RWPE2 (cell line): Measurements from ENCODE around the gene B4GALT4.

Source experiments
- ATAC-seq: fragments of 200-7000 bp; cut with Tn5 transposase; 3 replicates; pipeline ENCODE4 v1.9.1; 2021; ENCODE audit warnings: low read depth
- DNase-seq: peaks from one replicate; pipeline ENCODE4 v3.0.0-alpha.2; 2020; ENCODE audit warnings: low spot score
- H3K27ac ChIP-seq: fragments of 450-650 bp; 2 replicates; pipeline ENCODE4 v1.5.1; 2017; ENCODE audit warnings: mild to moderate bottlenecking; ENCODE audit not compliant: poor library complexity, severe bottlenecking
- H3K27me3 ChIP-seq: fragments of 250-450 bp; sonication (Bioruptor Pico); 2 replicates; pipeline ENCODE4 v1.5.1; 2021; ENCODE audit warnings: mild to moderate bottlenecking, moderate library complexity; ENCODE audit not compliant: insufficient read depth, poor library complexity, severe bottlenecking
- H3K36me3 ChIP-seq: fragments of 250-450 bp; sonication (Bioruptor Pico); 2 replicates; pipeline ENCODE4 v1.5.1; 2020; ENCODE audit warnings: low read depth, mild to moderate bottlenecking, moderate library complexity
- H3K4me1 ChIP-seq: fragments of 250-450 bp; sonication (Bioruptor Pico); 2 replicates; pipeline ENCODE4 v1.5.1; 2021; ENCODE audit warnings: mild to moderate bottlenecking, moderate library complexity; ENCODE audit not compliant: insufficient read depth, poor library complexity, severe bottlenecking
- H3K4me3 ChIP-seq: fragments of 250-450 bp; sonication (Bioruptor Pico); 2 replicates; pipeline ENCODE4 v1.5.1; 2021; ENCODE audit warnings: mild to moderate bottlenecking, moderate library complexity; ENCODE audit not compliant: severe bottlenecking
- H3K9me3 ChIP-seq: fragments of 250-450 bp; sonication (Bioruptor Pico); 2 replicates; pipeline ENCODE4 v1.5.1; 2021; ENCODE audit warnings: mild to moderate bottlenecking, moderate library complexity; ENCODE audit not compliant: severe bottlenecking
- TF ChIP-seq, protein P1 (sequence below): fragments of 450-650 bp; IDR thresholded peaks from one replicate; pipeline ENCODE4 v1.5.1; 2017; ENCODE audit warnings: mild to moderate bottlenecking, moderate library complexity; ENCODE audit not compliant: poor library complexity, severe bottlenecking

B4GALT4 gene

DNA sequence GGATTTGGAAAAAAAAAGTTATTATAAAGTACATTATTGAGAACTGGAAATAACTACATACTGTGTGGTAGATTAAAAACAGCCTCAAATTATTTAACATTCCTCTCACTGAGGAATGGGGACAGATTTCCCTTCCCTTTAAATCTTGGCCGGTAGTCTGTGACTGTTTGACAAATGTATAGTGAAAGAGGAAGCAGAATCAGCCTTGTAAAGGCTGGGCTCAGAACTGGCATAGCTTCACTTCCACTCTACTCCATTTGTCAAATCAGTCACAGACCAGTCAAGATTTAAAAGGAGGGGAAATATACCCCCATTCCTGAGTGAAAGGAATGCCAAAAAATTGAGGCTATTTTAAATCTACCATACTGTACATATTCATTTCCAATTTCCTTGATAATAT lies 18.2 kb upstream of the B4GALT4 start:
- TF ChIP-seq, protein P1, sequence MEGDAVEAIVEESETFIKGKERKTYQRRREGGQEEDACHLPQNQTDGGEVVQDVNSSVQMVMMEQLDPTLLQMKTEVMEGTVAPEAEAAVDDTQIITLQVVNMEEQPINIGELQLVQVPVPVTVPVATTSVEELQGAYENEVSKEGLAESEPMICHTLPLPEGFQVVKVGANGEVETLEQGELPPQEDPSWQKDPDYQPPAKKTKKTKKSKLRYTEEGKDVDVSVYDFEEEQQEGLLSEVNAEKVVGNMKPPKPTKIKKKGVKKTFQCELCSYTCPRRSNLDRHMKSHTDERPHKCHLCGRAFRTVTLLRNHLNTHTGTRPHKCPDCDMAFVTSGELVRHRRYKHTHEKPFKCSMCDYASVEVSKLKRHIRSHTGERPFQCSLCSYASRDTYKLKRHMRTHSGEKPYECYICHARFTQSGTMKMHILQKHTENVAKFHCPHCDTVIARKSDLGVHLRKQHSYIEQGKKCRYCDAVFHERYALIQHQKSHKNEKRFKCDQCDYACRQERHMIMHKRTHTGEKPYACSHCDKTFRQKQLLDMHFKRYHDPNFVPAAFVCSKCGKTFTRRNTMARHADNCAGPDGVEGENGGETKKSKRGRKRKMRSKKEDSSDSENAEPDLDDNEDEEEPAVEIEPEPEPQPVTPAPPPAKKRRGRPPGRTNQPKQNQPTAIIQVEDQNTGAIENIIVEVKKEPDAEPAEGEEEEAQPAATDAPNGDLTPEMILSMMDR = no peak
- no peaks in the 10 kb centered on the region for H3K27me3 ChIP-seq
- H3K9me3 ChIP-seq = no peaks in the 10 kb centered on the region
- H3K27ac ChIP-seq = no peak overlapping the region
- H3K4me3 ChIP-seq = no peak overlapping the region
- H3K36me3 ChIP-seq = no peaks in the 10 kb centered on the region
- H3K4me1 ChIP-seq = no peaks in the 10 kb centered on the region
- DNase-seq = no peak
- no peak for ATAC-seq

DNA sequence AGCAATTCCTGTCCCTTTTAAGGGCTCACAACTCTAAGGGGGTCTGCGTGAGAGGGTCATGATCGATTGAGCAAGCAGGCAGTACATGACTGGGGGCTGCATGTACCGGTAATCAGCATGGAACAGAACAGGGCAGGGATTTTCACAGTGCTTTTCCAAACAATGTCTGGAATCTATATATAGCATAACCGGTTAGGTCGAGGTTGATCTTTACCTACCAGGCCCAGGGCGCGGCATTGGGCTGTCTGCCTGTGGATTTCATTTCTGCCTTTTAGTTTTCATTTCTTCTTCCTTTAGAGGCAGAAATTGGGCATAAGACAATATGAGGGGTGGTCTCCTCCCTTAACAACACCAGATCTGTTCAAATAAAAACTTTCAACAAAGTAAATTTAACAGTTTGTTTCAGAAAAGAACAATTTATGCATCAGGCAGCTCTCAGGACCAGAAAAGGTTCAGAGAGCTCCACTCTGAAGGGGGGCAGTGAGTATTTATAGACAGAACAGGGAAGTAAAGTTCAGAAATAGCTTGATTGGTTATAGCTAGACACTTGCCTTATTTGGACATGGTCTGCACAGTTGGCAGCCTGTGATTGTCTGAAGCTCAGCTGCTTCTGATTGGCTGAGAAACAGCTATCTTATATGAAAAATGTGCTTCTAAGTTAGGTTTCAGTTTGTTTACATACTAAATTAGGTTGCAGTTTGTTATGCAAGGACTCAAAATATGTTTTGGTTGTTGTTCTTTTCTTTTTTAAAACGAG lies 17.2 kb upstream of the B4GALT4 start:
- DNase-seq (no peak), ATAC-seq (no peak)
- no peaks in the 10 kb centered on the region for H3K27me3 ChIP-seq
- no peaks in the 10 kb centered on the region for H3K9me3 ChIP-seq
- no peaks in the 10 kb centered on the region for H3K36me3 ChIP-seq
- no peaks in the 10 kb centered on the region for H3K4me1 ChIP-seq
- no peak overlapping the region for H3K27ac ChIP-seq
- TF ChIP-seq, protein P1 = no peak
- H3K4me3 ChIP-seq = no peak overlapping the region

DNA sequence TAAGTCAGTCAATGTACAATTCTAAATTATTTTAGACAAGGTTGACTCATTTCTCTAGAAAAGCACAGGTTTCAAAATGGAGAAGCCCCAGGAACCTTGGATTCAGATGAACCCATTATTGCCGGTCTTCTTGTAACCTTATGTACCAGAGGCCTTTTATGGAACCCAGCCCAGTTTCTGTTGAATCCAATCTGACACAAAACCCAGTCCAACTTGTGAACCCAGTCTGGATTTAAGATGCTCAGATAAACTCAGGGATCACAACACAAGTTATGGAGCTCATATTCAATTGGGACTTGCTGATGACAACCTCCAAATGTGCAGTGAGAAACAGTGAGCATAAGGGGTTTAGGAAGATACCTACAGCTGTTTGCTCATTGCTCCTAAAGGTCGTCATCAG lies 16.4 kb upstream of the B4GALT4 start:
- Histone ChIP-seq H3K4me1 (no peaks in the 10 kb centered on the region), H3K4me3 (no peak overlapping the region), H3K27me3 (no peaks in the 10 kb centered on the region), H3K27ac (no peak overlapping the region), H3K36me3 (no peaks in the 10 kb centered on the region), H3K9me3 (no peaks in the 10 kb centered on the region)
- DNase-seq (no peak), ATAC-seq (no peak)
- TF ChIP-seq, protein P1 = no peak

DNA sequence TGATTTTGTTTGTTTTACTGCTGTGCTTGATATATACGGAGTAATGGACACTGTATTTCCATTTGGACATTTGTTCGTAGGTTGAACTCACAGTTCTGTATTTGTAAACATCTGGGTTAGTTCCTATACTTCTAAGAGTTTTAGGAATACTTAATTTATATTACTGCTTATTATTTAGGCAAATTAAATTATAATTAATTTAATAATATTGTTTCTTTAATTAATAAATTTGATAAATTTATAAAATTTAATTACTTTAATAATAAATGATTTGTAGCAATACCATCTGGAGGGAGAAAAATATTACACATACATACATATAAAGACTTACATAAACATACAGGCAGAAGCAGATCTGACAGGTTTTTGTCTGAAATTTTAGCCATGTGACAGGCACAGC lies 14.5 kb upstream of the B4GALT4 start:
- H3K4me1 ChIP-seq = no peaks in the 10 kb centered on the region
- H3K27ac ChIP-seq = no peak overlapping the region
- no peaks in the 10 kb centered on the region for H3K27me3 ChIP-seq
- DNase-seq (no peak), ATAC-seq (no peak)
- H3K4me3 ChIP-seq = no peak overlapping the region
- H3K9me3 ChIP-seq = no peaks in the 10 kb centered on the region
- TF ChIP-seq, protein P1 = no peak
- H3K36me3 ChIP-seq = no peaks in the 10 kb centered on the region

DNA sequence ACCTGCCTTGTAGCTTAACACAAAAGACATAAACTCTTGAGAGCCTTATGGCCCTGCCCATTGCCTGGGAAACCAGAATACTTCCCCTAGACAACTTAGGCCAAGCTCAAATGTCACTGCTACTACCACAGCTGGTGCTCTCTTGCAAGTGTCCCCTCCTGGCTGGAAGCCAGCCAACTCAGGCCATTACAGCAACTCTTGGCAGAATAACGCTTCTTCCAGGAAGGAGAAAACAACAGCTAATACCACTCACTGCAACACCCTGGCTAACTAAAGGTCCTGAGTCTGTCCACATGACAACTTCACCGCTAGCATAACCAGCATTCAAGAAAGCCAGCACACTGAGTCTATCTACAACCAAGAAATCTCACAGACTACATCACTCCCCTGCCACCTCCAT lies 5.1 kb upstream of the B4GALT4 start:
- Histone ChIP-seq H3K27me3 (peaks cover 3% of the 10 kb centered on the region), H3K27ac (no peak overlapping the region), H3K9me3 (no peaks in the 10 kb centered on the region), H3K4me1 (peaks cover 4% of the 10 kb centered on the region), H3K4me3 (no peak overlapping the region), H3K36me3 (no peaks in the 10 kb centered on the region)
- TF ChIP-seq, protein P1 = no peak
- ATAC-seq (no peak), DNase-seq (no peak)
